NCI-H82 (cell line): ENCODE results near the gene ORM1.
"Not testable (repeated sequence)": the region's sequence is repeated elsewhere in the genome, so short reads cannot be mapped to it uniquely, and the experiment has no call there.

Experiments used
- DNase-seq: peaks from one replicate; lab custom pipeline; 2025; lab: John Stamatoyannopoulos, UW

The ORM1 gene

DNA sequence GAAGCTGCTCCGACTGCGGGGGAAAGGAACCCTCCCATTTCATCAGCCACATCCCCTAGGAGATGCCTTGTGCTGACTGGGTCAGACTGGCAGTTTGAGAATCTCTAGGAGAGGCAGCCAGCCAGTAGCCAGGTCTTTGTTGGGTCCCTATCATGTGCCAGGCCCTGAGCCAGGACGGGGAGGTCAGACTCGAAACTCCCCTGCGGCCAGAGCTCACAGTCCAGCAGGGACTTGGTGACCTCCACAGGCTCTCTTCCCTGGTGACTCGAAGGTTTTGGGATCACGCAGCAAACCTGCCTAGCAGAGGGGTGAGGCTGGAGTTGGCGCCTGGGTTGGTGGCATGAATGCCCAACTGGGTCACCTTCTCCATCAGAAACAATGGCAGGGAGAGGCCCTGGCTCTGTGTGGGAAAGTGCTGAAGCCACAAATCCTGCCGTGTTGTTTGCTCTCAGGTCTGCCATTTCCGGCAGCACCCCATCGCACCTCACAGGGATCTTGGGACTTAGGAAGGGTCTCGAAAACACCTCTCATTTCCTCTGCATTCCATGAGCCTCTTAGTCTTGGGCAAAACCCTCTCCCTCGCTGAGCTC lies 14.4 kb upstream of the ORM1 start:
- DNase-seq: no peak

- no peak for DNase-seq
Measured at GRCh38 chr9:114309096-114309495, 13.8 kb upstream of the ORM1 start.

GRCh38 chr9:114310471-114311450 lies 12.1 kb upstream of the ORM1 start:
- DNase-seq: no peak

DNA sequence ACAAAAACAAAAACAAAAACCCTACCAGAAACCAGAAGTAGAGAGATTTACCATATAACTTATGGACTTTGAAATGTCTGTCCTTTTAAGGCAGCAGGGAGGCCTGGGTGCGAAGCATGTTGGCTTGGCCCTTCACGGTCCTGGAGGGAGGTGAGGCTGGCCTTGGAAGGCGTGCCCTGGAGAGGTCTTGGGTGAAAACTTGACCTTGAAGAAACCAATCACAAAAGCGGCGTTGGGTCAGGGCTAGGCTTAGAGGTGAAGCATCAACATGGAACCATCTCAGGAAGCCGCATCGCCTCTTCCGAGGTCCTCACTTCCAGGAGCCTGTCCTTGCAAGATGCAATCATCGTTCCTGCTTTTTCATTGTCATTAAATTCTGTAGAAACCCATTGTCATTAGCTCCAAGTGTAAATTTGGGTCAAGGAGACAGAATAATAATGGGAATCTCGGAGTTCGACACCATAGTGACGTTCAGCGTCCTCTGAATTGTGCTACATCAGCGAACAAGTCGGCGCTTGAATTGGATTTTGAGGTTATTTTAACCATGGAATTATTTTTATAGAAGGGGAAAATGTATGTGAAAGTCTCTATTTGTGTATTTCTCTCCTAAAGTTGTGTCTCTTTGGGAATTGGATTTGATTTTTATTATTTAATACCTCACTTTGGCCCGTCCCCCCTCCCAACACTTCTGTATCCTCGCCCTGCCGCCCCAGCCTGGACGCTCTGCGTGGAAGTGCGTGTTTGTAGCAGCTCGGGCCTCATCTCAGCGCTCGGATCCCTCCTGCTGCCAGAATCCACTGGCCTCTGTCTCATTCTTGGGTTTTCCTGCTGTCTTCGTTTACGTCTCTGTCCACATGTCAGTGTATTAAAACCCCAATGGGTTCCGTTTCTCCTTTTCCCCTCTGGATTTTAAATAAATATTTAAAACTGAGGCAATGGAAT lies 11.1 kb upstream of the ORM1 start:
- no peak for DNase-seq

GRCh38 chr9:114312513-114312875 lies 10.4 kb upstream of the ORM1 start:
- no peak for DNase-seq

DNA sequence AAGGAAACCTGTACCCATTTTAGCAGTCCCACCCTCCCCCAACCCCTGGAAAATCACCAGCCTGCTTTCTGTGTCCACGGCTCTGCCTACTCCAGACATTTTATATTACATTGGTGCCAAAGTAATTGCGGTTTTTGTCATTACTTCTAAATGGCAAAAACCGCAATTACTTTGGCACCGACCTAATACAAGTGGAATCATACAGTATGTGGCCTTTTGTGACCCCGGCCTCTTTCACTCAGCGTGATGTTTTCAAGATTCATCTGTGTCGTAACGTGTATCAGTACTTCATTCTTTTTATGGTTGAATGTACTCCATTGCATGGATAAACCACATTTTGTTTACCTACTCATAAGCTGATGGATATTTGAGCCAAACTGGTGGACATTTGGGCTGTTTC lies 9.7 kb upstream of the ORM1 start:
- no peak for DNase-seq

DNA sequence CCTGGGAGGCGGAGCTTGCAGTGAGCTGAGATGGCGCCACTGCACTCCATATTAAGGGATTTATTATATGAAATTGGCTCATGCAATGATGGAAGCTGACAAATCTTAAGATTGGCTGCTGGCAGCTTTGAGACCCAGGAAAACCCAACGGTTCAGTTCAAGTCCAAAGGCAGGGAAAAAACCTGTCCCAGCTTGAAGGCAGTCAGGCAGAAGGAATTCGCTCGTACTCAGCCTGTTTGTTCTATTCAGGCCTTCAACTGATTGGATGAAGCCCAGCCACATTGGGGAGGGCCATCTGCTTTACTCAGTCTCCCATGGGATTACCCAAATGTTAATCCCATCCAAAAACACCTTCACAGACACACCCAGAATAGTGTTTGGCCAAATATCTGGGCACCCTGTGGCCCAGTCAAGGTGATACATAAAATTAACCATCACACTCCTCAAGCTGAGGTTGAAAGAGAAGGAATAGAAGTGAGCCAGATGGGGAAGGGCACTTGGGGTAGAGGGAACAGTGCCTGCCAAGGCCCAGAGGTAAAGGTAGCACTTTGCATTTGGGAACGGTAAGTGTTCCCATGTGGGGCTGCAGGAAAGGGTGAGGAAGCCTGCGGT lies 8.5 kb upstream of the ORM1 start:
- peak; percentile 33 for DNase-seq

GRCh38 chr9:114314881-114315722 lies 7.8 kb upstream of the ORM1 start:
- no peak for DNase-seq

- DNase-seq: no peak
Measured at GRCh38 chr9:114315723-114316363, 7.1 kb upstream of the ORM1 start.

GRCh38 chr9:114316605-114317230 lies 6.2 kb upstream of the ORM1 start:
- peak; percentile 55 for DNase-seq

DNA sequence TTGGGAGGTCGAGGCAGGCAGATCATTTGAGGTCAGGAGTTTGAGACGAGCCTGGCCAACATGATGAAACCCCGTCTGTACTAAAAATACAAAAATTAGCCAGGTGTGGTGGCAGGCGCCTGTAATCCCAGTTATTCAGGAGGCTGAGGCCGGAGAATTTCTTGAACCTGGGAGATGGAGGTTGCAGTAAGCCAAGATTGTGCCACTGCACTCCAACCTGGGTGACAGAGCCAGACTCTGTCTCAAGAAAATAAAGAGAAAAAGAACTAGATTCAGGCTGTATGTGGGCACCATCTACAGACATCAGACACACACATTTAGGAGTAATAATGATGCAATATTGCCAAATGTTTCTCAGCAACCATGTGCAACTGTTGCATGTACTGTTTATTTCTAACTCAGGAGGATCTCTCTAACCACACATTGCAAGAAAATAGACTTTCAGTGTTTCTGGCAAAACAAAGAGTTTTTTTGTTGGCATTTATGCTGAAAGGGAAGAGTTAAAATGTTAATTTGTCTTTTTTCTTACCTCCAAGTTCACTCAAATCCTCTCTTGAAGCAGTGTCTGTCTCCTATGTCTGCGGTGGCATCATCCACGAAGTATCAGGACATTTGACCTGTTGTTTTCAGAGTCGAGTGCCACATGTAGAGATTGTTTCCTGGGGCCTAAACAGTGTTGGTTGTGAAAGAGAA lies 5.1 kb upstream of the ORM1 start:
- DNase-seq: no peak

GRCh38 chr9:114318416-114318815 lies 4.5 kb upstream of the ORM1 start:
- no peak for DNase-seq

DNA sequence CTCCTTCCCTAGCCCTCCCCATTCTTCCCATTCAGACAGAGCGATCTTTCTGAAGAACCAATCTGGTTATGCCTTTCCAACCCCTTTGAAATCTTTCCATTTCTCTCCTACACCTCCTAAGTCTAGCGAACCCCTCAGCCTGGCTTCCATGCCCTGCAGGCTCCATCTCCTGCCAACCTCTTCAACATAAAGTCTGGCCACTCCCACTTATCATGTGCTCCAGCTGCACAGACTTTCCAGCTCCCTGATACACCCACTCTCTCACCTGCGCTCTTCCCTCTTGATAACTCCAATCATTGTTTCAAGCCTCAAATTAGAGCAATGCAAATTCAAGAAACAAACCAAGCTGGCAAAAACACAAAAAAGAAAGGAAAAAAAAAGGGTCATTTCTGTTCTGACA lies 3.8 kb upstream of the ORM1 start:
- DNase-seq: peak; percentile 14

DNA sequence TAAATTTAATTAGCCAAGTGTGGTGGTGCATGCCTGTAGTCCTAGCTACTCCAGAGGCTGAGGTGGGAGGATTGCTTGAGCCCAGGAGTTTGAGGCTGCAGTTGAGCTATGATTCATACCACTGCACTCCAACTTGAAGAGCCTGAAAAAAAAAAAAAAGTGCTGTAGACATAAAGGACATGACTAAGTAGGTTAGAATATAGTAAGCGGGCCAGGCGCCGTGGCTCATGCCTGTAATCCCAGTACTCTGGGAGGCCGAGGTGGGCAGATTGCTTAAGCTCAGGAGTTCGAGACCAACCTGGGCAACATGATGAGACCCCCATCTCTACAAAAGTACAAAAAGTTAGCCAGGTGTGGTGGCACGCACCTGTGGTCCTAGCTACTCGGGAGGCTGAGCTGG lies 2.2 kb upstream of the ORM1 start:
- not testable (repeated sequence) for DNase-seq

GRCh38 chr9:114321759-114322158 lies 1.1 kb upstream of the ORM1 start:
- DNase-seq: no peak

DNA sequence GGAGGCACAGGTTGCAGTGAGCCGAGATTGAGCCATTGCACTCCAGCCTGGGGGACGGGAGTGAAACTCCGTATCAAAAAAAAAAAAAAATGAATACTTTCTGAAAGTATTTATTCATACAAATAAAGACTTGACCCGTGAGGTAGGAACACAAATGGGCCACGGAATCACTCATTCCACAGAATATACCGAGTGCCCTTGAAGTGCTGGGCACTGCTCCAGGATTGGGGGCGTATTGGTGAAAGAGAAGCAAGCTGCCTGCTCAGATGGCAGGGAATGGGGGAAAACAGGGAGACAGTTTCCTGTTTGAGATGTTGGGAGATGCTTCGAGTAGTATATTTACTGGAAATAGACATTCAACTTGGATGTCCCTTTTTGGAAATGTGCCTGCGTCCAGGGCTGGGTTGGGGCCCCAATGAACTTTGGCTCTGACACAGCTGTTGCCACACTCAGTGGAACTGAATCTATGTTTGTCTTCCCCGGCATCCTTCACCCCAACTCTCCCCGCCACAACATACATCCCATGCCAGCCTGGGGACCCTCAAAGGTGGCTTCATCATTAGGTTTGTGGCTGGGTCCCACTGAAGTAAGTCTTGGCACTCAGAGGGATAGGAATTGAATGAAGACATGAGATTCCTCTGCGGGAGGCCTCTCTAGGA lies 609 bp upstream of the ORM1 start:
- not testable (repeated sequence) for DNase-seq

DNA sequence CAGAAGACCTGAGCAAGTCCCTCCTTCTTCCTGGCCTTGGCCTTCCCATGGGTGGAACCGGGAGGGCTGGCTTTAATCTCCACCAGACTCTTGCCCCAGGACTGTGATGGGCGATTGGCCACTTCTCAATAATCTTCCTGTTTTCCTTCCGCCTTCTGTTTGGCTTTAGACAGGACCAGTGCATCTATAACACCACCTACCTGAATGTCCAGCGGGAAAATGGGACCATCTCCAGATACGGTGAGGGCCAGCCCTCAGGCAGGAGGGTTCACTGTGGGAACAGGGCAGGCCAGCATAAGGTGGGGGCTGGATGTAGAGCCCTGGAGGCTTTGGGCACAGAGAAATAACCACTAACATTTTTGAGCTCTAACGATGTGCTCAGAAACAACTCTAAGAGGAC lies 951 bp downstream of the ORM1 start:
- DNase-seq: not testable (repeated sequence)

- no peak for DNase-seq
Measured at GRCh38 chr9:114324492-114324891, 1.6 kb downstream of the ORM1 start.

DNA sequence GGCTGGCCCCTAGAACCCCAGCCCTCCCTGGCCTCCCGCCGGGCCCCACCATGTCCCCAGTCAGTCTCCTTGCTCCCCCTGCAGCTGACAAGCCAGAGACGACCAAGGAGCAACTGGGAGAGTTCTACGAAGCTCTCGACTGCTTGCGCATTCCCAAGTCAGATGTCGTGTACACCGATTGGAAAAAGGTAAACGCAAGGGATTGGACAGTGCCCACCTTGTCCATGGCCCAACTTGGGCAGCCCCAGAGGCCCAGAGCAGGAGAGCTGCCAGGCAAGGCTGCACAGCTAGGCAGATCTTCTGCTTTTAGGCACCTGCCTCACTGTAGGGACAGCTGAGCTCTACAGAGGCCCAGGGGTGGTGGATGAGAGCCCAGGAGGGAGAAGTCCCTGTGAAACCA lies 2.1 kb downstream of the ORM1 start:
- DNase-seq: not testable (repeated sequence)
